AG20443 (cell line): ENCODE measurements around the gene RAD51B.

Source experiments
- DNase-seq: peaks from one replicate; pipeline ENCODE4 v3.0.0; 2012; ENCODE audit warnings: low spot score, mixed read lengths

RAD51B gene

DNA sequence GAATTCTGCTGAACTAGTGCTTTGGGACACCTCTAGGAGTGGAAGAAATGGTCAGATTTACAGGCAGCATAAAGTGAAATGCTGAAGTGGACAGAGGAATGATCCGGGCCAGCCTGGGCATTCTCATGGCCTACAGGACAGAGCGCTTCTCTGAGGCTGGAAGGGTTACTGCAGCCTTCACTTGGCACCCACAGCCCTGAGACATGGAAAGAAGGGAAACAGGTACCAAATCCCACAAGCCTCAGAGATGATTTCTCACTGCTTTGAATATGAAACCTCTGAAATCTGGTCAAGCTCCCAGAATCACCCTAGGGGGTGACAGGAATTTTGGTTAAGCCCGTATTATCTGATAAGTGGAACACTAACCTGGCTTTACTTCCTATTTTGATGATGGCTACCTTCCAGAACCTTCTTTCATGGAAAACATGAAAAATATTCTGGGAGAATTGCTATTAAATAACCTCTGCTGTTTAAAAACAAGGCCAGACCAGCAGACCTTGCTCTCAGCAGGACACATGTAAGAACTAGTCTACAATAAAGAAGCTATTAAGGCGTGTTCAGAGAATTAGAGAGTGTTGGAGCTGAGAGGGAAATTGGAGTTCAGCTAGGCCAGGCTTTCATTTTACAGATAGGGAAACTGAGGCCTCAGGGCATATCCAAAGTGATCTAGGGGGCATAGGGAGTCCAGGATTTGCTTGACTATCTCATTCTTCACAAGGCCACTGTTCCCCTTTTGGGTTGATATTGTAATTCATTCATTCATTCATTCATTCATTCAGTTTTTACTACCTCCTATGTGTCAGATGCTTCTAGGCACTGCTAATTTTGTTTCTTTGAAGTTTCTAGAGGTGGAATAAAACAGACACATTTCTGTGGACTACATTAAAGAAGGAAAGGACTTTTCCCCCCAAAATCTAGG lies 691.8 kb downstream of the RAD51B start:
- no peak for DNase-seq

DNA sequence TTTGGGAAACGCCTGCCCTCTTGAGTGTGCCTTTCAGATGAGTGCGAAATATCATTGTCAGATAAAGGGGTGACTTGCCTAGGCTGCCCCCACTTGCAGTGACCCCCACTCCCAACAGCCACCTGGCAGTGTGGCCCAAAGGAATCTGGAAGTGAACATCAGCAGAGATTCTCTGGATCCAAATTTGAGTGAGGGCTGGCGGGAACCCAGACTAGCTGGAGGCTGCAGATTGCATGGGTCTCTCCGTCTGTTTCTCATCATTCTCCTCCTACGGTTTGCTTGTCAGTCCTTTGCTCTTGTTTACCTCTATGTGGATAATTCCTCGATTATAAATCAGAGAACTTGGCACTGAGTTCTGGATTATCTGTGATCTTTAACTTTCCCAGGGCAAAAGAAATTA lies 692.5 kb downstream of the RAD51B start:
- no peak for DNase-seq

DNA sequence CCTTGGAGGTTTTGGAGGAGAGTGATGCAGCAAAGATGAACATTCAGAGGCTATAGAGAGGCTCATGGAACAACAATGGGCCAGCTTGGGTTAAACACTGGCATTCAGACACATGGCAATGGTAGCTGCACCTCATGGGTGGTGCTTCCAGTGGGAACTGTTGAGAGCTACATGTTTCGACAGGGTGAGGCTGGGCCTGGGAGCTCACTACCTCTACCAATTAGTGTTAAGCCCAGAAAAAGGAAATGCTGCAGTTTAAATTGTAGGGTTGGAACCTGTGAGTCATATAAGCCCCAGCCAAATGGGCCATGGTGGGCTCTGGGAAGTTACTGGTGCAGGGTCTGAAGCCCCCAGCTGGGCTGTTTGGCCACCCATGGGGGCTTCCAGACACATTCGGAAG lies 693.6 kb downstream of the RAD51B start:
- DNase-seq: no peak

DNA sequence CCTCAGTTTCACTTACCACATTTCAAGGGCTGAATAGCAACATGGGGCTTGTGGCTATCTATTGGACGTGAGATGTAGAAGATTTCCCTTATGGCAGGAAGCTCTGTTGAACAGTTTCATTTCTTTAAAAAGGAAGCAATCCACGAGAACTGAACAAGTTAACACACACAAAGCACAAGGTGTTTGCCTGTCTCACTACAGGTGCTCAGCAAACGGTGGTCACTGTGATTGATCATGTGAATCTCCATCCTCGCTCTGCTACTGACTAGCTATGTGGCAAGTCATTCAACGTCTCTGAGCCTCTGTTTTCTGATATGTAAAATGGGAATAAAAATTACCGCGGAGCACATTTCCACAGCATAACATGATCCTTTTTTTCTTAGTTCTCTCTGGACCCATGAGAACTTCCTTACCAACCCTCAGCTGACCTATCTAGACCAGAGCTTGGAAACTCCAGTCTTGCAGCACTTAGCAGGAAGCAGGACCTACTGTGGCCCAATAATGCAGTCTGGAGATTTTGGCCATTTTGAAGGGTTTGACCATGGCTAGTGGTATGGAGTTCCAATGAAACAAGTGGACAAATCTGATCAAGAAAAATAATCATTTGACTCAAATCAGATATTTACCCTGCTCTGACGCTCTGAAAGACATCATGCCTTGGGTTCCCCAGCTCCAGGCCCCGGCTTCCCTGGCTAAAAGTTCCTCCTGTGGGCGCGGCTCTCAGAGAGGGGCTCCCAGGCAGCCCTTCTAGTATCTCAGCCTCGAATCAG lies 694.4 kb downstream of the RAD51B start:
- no peak for DNase-seq

DNA sequence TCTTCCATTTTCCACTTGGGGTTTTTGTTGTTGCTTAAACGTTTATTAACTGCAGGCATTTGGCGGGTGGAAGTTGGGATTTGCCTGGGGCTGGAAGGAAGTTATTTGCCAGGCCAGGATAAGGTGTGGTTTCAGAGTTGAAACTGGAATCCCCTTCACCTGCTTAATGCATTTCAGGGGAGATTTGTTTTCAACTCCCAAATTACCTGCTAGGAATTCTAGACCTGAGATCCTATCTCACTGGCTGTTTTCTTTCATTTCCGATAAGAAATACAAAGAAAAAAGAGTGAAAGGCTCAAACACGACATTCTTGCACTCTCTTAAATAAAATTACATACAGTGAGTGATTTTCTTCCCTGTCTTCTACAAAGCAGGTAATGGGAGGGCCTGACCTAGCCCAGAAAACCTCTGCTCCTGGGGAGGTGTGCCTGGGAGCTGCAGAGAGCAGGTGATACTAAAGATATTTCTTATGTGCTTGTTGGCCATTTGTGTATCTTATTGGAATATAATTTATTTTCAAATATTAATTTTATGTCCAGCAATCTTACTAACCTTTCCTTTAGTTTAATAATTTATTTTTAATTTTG lies 695.1 kb downstream of the RAD51B start:
- no peak for DNase-seq

DNA sequence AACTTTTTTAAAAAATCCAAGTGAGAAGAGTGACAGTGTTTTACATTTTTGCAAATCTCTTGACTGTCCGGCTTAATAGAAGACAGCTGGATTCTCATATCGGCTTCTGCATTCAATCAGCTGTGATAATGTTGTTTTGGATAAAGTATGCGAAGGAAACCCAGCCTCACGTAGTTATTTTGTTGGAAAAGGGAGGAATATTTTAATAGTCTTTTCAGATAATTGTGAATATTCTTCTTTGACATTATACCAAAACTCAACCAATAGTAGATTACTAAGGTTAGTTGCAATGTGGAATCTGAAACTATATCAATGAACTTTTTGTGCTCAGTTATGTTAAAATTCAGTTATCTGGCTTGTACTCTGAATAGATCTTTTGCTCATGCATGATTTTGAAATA lies 696.8 kb downstream of the RAD51B start:
- no peak for DNase-seq

DNA sequence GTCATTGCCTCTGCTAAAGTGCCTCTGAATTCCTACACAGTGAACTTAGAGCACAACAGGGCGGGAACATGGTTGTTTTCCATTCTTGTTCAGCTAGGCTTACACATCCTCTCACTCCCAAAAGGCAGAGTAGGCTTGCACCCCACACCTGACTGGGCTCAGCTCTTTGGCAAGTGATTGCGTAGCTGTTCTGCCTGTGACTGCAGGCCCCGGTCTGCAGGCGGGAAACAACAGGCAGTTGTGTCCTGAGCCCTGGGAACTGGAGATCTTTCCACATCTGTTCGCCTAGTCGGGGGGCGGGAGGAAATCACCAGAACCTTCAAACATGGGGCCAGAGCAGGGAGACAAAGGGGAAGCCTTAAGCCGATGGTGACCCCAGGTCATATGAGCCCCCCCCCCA lies 698.6 kb downstream of the RAD51B start:
- no peak for DNase-seq

DNA sequence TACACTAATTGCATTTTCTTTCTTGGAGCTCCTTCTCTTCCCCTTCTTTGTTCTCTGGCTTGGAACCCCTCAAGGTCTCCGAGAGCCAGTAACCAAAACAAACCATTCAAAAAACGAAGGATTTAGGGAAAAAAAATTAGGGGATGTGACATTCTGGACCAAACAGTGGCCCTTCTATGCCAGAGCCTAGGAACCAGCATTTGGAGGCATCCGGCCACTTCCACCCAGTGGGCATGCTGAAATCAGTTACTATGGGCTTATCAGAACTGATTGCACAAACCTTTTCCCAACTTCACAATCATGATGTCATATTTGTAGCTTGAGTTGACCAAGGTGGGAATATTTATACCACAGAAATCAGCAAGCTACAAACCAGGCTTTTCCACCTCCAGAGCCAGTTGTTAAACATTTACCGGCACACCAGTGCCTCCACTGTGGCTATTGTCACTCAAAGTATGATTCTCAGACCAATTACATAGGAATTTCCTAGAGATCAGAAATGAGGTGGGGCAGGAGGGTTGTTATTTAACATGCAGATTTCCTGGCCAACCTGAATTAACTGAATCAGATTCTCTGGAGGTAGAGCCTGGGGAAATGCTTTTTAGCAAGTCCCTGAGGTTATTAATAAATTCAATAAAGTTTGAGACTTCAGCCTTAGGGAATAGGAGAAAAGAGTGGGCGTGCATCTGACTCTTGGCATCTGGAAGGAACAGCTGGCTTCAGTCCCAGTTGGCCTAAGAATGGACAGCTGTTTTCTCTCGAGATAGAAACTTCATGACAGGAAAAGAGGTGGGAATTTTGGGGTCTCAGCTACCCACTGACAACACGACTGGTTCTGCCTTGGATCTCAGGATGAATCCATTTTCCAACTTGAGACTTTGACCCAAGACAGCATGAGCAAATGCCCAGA lies 699.4 kb downstream of the RAD51B start:
- DNase-seq: no peak

DNA sequence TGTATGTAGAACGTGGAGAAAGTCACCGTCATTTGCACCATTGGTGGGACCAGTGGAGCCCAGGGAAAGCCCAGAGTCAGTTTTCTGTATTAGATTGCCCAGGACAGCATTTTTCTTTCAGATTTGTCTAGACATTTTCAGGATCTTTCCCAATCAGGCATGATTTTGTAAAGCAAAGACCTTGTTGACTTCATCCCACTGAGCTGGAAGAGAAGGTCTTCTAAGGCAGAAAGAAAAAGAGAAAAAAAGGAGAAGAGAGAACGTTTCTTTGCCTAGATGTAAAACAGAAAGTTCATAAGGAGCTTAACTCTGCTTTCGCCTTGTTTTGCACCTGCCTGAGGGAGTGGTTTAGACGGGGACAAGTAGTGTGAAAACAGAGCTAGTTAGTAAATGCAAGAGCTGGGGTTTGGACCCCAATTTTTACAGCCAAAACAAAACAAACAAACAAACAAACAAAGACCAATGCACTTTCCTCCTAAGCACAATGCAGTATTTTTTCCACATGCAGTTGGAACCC lies 700.1 kb downstream of the RAD51B start:
- no peak for DNase-seq

DNA sequence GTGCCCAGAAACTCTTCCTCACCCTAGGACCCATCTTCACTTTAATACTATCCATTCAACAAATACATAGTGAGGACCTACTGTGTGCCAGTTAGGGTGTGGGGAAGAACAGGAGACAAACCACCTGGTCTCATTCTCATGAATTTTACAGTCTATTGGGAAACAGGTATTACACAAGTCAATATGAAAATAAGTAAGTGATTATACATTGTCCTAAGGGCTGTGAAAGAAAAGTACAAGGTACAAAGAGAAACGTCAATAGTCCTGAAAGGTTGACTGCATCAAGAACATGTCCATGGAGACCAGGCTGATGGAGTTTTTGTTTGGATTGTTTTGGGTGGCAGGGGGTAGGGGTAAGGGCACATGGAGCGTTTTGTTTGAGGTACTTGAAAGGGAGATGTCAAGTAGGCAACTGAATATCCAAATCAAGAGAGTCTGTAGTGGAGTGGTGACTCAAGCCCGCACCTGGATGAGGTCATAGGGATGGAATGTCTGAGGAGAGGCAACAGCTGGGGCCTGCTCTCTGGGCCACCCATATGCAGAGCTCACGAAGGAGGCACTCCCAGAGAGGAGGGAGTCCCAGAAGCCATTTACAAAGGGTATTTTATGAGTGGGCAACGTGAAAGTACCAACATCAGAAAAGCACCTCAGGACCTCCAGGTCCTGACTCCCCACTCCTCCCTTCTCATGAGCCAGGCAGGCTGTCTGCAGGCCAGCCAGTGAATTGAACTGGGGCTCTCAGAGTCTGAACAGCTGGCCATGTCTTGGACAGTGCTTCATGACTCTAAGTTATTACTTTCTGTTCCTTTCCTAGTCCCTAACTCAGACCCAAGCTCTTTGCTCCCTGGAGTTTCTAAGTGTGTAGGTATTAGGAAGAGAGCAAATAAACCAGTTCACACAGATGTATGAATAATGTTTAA lies 701.3 kb downstream of the RAD51B start:
- no peak for DNase-seq

DNA sequence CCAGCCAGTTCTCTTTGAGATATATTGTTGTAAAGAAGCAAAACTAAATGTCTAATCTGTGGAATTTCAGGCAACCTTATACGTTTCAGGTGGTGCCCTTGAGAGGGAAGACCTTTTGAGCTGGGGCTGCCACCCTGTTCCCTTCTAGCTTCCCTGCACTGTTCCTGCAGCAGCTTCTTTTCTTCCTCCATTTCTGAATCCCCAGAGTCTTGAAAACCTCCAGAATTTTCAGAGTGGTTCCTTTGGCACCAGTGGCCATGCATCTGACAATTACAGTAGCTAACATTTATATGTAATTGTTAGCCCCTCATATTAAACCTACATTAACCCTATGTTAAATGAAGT lies 702.0 kb downstream of the RAD51B start:
- no peak for DNase-seq

DNA sequence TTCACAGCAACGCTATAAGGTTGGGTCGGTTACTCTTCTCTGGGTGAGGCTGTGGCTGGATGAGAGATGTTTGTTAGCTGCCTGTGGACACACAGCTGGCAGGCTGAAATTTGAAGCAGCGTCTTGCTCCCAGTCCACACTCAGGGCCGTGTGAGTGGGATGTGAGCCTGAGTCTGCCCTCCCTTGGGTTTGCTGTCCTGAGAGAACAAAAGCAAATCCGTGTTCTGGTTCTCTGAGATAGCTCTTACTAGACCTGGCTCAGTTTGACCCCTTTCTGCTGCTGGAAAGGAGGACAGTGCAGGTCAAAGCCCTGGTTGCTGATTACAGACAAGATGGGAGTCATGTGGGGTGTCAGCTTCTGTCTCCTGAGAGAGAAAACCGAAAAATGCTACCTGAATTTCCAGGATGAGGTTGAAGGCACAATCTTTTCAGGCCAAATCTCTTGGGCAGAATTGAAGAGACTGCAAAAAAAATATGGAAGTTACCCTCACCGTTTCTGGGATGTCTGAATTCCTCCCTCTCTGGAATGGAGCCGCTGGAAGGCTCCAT lies 702.5 kb downstream of the RAD51B start:
- no peak for DNase-seq

DNA sequence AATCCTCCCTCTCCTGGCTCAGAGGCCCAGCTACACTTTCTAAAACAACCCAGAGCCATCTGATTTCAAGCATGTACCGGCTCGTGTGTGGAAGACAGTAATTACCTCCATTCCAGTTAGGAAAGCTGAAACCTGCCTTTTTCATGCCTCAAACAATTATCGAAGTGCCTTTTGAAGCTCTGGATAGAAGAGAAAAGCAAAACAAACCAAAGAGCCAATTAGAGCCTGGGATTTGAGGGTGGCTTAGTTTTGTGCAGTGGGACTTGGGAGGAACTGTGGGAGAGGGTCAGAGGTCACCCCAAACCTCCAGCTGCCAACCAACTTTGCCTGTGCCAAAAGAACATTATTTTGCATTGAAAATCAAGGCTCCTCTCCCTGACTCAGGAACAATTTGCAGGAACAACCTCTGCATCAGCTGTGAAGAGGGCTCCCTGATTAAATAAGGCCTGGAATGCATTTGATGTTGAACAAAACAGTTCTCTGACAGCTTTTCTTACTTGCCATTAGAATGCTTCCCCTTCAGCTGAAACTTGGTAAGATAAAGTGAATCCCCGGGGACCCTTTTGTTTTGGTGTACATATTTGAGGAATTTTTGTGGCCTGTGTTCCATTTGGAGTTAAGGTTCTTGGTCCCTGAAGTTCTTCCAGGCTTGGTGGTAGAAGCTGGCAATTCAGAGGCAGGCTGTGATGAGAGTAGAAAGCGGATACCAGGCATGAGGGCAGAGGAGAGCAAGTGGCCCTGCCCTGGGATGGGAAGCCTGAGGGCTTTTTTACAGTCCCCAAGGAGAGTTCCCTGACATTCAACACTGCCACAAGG lies 703.1 kb downstream of the RAD51B start:
- no peak for DNase-seq

DNA sequence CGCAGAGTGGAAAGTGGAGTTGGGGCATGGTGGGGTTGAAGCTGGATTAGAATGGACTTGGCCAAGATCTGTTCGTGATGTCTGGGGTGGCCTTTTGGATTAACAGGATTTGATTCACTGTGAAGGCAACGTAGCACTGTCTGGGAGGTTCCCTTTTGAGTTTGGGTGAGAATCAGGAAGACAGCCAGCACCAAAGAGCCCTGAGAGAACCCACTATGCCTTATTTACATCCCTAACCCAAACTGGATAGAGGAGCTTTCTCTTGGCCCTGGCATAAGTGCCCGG lies 703.7 kb downstream of the RAD51B start:
- no peak for DNase-seq

DNA sequence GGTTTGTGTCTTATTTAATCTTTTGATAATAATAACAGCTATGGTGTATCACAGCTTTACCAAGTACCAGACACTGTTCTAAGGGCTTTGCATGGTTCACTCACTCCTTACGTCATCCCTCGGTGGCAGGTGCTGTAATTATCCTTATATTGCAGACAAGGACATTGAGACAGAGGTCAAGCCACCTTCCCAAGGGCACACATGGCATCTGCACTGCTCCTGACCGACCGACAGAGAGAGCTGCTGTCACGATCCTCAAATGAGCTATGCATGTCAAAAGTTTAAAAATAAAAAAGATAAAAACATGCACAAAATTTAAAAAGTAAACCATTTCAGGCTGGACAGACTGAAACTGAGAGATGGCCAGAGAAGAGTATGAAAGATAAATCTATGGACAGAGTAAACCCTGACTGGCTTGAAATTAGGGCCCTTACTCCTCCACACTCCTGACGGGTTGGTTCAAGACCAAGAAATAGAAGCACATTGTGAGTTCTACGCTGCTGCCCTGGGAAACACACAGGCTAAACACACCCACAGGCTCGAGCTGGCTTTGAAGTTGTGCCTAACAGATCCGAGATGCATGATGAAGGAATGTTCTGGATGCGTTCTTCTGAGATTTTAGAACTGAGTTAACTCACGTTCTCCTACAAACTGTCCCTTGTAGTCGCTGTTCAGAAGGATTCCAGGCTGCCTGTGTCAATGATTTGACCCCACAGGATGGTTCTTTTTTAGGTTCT lies 704.6 kb downstream of the RAD51B start:
- peak; percentile 64 for DNase-seq

DNA sequence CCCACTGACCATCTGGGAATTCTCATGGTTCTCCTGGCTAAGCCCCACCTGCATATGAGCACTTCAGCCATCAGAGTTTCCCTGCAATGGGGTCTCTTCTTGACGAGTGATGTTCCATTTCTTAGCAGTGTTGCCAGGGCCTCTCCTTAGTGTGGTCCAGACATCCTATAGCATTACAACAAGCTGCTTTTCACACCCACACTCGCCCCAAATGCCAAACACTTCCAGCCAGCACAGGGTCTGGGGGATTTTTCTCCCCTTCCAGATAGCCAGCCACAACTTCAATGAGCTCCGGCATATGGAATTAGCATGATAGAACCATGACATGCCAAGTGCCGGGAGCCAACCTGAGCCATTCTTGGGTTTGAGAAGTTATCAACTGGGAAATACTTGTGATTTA lies 705.9 kb downstream of the RAD51B start:
- DNase-seq: no peak

DNA sequence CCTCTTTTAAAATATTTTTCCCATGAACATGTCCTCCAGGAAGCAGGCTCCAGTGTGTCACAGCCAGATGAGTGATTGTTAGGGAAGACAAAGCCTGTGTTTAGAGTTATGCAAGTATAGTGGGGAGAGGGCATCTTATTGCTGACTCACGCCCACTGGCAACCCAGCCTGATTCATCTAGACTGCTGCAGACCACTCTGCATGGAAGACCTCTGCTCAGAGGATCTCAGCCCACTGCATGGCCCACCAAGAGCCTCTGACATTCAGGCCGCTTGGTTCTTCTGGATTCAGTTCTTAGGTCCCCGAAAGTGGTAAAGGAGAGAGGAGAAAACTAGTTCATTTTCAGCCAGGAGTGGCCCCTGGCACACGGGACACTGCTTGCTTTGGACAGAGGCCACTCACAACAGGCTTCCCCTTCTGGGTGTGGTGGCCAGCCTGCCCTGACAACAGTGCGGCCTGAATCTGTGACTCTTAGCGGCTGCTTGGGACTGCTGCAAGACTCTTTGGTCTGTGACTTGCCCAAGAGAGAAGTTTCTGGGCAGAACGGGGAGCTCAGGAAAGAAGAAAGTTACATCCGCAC lies 707.0 kb downstream of the RAD51B start:
- peak; percentile 71 for DNase-seq

DNA sequence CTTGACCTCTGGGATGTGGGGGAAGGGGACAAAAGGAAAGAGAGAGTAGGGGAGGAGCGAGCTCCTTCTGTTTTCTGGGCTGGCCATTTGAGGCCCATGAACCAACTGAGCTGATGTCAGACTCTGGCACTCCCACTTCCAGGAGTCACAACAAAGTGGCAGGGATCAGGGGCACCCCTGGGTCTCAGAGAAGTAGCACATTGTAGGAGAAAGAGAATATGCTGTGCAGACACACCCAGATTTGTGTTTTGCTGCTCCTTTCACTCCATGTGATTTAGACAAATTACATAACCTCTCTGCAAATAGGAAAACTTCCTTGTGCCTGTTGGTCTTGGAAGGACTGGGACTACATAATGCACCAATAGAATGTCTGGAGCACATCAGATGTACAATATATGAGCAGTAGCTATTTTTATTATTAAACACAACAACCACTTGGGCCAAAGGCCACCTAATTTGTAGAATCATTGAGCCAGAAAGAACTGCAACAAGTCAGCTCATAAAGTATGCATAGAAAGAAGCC lies 707.8 kb downstream of the RAD51B start:
- peak; percentile 51 for DNase-seq
